Kasumi-1 (cell line): ENCODE data around the gene NFYB.
"Not testable (repeated sequence)": the region's sequence is repeated elsewhere in the genome, so short reads cannot be mapped to it uniquely, and the experiment has no call there.

Experiments
- DNase-seq, 2 experiments: peaks; one replicate each; lab custom pipeline; 2025; lab: John Stamatoyannopoulos, UW

Gene NFYB

DNA sequence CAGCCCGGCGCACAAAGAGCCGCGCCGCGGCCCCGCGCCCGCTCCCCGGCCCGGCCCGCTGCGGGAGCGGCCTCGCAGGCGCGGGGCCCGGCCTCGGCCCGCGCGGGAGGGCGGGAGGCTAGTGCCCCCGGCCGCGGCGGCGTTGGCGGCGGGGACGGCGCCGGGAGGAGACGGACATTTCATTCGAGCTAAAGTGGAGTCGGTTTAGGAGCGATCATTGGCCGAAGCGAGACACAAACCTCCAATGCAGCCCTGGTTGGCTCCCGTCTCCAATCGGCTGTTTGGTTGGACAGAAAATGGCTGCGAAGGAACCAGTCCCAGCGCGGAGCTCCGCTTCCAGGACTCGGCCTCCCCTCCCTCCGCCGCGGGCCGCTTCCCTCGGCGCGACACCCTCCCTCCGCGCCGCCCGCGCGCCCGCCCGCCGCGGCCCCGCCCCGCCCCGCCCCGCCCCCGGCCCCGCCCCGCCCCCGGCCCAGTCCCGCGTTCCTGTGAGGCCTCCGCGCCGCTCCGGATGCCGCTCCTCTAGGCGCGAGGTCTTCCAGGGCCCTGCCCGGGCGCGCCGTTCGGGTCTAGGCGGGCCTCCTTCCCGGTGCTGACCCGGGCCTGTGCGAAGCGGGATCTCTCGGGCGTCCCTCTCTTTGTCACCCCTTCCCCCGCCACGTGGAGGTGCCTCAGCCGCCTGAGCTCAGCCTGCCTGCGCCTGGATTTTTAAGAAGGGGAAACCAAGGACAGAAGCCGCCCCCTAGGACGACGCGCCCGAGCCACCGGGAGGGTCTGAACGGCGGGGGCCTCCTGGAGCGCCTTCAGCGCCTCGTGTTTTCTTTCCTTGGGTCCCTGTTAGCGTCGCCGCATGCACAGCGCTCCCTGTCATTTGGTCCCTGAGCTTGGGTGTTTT lies at the start of gene NFYB:
Gene NFYB (minus strand): TSS at position 309 of the 895 bp plus-strand sequence. CDS start 2,757 bp downstream, outside the sequence.
- DNase-seq, result peak; percentile 95 to 97

DNA sequence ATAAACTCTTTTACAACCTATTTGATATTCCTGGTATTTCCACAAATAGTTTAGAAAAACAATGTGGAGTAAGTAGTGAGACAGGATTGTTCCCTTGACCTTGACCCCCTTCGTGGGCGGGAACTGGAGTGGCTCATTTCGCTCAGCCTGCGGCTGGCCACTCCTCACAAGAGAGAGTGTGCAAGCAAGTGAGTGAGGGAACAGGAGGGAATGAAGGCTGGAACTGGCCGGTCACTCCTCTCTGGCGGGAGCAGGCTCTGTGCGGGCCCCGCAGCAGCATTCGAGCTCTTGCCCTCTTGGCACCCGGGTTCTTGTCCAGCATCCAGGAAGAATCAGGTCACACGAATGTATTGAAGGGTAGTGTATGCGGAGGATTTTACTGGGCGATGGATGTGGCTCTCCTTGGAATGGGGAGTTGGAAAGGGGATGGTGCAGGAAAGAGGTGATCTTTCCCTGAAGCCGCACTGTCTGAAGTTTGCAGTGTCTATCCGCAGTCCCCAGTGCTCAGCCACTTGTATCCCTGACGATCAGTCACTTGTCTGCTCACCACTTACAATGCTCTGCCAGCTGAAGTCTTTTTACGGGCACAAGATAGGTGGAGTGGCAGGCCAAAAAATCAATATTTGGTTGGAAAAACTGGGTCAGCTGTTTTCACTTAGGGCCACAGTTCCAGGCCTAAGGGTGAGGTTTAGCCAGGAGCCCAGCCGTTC lies 49.6 kb upstream of the NFYB start:
- no peak for DNase-seq

DNA sequence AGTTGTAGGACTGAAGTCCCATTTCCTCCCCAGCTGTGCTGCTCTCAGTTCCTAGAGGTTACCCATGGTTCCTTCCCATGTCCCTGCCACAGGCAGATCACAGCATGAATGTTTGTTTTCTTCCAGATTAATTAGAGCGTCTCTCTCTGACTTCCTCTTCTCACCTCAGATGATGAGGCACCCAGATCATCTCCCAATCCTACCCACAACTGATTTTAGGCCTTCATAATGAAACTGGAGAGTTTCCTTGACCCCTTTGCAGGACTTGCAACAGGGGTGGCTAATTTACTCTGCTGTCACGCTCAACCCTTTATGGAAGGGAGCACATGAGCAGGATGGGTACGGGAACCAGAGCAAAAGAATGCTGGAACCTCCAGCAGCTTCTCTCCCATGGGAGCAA lies 45.4 kb upstream of the NFYB start:
- DNase-seq, result no peak

DNA sequence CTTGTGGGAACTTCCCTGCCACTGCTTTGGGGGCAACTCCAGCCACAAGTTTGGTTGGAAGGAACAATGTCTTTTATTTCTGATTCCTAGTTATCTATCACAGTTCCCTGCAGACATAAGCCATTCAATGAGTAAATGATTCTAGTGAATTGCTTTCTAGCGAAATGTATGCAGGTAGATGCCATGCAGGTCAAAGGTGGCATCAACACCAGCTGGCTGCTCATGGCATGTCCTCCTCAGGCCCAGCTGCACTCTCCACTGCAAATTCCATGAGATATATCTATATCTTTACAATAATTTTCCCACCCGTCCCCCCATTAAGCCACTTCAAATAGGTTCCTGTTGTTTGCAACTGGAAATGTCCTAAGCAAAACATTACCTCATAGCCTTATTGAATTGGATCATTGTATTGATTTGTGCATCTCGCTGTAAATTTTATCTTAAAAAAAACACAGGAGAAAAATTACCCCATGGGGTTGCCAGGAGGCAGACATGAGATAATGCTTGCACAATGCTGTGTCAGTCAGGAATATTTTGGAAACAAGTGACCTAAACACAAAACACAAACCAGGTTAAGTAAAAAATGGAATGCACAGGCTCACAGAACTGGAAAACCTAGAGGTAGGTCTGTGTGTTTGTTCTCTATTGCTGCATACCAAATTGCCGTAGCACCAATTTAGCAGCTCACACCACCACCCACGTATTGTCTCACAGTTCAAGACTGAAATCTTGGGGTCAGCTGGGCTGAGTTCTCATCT lies 44.8 kb upstream of the NFYB start:
- DNase-seq, result no peak

DNA sequence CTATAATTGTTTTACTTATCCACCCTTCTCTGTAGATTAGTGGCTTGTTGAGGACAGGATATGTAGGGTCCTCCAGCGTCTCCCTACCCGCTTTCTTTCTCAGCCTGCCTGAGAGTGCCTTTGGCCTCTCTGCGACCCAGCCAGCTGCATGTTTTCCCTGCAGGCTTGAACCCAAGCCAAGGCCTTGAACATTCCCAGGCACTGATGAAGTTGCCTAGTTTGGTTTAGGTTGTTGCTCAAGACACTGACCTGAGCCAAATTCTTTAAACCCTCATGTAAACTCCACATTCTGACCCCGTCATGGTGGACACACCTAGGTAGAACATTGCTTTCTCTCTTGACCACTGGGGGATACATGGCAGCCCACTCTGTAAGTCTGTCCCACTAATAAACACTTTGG lies 44.1 kb upstream of the NFYB start:
- DNase-seq, result no peak

DNA sequence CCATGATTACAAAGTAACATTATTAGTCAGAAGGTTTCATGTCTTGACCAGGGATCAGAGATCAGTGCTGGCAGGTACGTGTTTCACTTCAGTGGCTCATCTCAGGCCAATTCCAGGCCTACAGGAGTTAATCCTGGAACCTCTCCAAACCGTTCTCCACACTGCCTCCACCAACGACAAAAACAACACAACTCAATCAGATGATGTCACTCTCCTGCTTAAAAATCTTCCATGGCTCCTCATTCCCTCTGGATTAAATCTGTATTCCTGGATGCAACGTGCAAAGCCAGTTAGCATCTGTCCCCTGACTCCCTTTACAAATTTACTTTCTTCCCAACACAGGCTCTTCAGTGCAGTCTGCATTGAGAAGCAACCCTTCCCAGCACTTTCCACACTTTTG lies 43.3 kb upstream of the NFYB start:
- DNase-seq, result no peak

DNA sequence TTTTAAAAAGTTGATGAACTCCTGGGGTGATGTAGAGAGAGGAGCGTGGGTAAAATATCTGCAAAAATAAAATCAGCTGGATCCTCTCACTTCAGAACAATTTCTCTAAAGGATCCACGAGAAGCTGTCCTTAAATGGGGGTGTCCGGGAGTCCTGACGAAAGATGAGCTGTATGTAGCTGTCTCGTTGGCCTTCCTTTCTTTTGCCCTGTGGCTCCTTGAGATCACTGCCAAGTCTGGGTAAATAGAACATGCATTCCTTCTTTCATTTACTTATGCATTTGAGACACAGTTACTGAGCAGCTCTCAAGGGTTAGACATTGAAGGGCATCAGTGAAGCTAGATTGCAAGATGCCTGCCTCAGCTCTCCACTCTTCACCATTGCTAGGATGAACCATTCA lies 42.4 kb upstream of the NFYB start:
- no peak for DNase-seq

DNA sequence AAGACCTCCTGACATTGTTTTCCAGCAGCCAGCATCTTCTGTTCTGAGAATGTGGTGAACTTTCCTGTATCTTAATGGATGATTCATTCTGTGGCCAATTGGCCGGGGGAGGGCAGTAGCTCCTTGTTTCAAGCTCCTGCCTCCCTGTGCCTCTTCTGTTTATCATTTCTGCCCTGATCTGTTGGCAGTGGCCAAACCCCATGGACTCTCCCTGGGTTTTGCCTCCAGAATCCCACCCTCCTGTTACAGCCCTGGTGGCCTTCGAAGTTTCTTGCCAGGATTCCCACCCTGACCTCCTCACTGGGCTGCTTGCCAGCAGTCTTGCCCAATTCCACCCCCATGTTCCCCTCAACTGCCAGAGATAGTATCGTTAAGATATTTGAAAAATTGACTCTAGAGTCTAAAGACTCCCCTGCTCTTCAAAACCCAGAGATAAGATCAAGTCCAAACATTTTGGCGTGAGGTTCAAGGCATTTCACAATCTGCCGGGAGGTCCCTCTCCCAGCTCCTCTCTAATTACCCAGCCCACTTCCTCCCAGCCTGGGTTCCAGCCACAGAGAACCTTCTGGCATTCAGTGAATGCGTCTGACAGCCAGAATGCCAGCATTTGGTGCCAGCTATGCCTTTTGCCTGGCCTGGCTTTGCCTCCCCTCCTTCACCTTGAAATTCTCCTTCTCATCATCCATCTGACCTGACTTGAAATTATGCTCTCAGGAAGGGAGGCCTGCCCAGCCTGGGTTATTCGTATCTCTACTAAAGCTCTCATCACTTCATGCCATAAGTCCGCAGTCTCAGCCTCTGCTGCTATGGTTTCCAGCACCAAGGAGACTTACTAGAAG lies 39.9 kb upstream of the NFYB start:
- DNase-seq, result peak; percentile 74

DNA sequence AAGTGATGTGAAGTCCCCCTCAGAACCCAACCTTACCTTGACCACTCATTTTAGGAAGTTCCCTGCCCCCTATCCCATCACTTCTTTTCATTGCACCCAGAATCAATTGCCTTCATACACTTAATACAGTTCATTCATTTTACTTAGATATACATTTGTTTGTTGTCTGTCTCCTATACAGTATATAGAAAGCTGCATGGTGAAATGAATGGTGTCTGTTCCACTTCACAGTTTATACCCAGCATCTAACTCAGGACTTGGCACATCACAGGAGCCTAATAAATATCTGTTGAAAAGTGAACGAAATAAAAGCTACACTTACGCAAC lies 39.3 kb upstream of the NFYB start:
- DNase-seq, result no peak

DNA sequence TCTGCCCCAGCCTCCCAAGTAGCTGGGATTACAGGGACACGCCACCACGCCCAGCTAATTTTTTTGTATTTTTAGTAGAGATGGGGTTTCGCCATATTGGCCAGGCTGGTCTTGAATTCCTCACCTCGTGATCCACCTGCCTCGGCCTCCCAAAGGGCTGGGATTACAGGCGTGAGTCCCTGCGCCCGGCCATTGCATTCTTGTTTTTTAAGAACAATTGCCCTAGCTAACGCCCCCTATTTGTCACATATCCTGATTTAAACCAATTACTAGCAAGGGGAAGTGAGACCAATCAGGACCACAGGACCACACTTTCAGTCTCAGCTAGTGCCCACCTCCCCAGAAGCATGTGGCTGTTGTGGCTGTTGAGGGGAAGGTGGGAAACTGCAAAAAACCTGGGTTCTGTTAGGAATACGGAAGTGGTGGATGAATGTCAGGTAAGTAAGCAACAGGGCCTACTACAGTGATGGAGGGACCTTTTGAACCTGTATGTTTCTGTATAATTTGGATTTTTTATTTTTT lies 37.8 kb upstream of the NFYB start:
- DNase-seq, result no peak

DNA sequence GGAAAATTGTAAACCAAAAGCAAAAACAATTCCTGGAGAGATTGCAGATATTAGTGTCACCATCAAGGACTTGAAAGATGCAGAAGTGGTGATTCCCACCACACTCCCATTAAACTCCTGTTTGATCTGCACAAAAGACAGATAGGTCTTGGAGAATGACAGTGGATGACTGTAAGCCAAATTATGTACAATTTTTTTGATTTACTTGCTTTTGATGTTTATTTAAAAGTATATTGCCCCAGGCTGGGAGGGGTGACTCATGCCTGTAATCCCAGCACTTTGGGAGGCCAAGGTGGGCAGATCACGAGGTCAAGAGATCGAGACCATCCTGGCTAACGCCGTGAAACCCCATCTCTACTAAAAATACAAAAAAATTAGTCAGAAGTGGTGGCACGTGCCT lies 35.8 kb upstream of the NFYB start:
- not testable (repeated sequence) for DNase-seq

DNA sequence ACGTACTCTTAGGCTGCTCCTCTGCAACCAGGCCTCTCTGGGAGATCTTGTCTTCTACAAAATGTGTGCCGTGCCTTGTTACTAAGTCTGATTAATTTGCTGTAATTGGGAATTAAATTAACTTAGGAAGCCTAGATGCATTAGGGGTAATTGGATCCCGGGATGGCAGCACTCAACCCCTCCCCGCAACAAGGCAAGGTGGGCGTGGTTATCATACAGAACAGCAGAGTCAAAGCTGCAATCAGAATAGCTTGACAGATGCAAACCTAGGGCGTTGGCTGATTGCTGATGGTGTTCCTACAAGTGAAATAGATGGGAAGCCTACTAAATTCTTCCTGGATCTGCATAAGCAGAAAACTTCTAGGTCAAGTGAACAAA lies 34.5 kb upstream of the NFYB start:
- DNase-seq, result no peak

DNA sequence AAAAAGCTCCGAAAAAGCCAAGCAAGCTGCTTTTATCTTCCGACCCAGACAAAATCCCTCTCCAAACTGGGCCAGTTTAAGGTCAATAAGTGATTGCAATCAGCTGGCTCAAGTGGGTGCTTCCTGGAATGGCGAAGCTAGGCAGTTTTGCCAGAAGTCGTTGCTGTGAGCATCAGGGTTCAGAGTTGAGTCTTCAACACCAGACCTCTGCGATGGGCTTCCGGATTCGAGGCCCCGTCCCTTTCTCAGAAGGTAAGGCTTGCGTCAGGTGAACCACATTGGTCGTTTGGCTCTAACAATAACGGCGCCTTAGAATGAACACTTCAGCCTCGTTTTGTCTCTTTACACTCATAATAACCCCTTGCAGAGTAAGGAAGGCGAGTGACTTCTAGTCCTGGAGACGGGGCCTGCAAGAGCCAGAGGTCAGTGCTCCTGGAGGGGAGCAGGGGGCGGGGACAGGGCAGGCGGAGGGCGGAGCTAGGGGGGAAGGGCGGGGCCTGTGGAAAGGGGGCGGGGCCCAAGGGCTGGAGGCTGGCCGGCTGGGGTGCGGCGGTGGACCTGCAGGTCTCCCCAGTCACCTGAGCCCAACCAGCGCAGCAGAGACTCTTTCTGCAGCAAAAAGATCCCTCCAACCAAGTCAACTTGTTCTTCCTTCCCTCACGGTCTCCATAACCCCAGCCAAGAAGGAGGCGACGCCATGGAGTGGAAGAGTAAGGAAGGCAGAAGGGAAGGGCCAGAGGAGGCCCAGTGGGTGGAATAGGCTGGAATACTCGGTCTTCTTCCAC lies 34.0 kb upstream of the NFYB start:
- no peak for DNase-seq

DNA sequence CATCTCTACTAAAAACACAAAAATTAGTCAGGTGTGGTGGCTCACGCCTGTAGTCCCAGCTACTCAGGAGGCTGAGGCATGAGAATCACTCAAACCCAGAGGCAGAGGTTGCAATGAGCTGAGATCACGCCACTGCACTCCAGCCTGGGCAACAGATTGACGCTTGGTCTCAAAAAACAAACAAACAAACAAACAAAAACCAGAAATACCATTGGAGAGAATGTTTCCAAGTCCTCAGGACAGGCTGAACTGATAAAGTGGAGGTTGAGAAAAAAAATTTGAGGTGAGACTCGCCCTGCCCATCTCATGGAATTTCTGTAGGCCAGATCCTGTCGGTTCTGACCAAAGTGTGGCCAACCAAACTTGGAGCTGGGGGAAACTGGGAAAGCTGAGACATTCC lies 30.6 kb upstream of the NFYB start:
- no peak for DNase-seq

DNA sequence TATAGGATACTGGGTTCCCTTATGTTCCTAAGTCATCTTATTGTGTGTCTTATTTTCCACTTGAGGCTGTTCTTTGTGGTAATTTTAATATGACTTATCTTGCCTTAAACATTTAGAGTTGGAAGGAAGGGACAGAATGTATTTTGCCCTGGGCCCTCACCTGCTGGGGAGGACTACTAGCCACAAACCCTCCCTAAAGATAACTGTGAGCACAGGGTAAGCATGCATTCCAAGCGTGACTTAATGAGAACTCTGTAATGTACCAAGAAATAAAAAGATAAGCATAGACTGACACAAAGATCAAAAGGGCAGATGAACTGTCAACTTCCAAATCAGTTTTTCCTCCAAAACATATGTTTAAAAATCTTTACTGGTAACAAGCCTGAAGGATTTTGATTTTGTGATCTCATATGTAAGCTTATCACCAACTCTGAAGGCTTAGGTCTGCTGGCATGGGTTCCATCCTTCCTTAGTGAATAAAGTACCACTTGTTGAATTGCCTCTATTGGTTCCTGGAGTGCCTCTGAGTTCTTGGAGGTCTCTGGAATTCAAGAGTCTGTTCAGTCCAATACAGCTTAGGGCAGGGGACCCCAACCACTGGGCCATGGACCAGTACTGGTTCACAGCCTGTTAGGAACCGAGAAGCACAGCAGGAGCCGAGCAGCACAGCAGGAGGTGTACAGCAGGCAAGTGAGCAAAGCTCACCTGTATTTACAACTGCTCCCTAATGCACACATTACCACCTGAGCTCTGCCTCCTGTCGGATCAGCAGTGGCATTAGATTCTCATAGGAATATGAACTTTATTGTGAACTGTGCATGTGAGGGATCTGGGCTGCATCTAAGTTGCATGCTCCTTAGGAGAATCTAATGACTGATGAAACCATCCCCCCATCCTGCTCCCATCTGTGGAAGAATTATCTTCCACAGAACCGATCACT lies 29.8 kb upstream of the NFYB start:
- no peak for DNase-seq

DNA sequence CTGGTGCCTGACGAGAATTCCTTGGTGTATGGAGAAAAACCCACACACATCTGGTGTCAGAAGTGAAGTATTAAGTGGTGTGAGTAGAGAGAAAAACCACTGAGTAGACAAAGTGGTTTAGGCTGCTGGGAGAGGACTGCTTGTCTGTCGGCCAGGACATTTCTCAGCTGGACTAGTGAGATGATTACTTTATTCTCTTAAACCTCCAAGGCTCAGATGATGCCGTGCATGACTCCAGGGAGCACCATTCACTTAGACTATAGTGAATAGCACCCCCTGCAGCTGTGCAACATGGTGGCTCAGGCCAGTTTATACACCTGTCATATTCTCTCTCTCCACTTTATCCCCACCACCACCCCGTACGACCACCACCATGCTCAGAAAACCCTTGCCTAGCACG lies 28.5 kb upstream of the NFYB start:
- DNase-seq, result no peak

DNA sequence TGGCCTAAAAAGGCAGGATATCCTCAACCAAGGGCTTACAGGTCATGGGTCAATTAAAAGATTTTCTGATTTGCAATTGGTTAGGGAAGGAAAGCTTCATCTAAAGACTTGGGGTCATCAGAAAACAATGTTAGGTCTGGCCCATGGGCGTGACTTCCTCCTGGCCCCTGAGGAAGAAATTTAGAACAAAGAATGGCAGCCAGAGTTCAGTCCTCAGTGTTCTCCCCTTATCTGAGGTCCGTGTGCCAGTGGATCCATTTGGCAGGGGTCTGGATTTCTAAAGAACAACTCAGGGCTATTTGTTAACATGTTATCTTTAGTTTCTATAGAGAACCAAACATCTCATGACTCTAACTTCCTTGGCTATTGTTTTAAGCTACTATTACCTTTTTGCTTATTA lies 27.8 kb upstream of the NFYB start:
- no peak for DNase-seq

DNA sequence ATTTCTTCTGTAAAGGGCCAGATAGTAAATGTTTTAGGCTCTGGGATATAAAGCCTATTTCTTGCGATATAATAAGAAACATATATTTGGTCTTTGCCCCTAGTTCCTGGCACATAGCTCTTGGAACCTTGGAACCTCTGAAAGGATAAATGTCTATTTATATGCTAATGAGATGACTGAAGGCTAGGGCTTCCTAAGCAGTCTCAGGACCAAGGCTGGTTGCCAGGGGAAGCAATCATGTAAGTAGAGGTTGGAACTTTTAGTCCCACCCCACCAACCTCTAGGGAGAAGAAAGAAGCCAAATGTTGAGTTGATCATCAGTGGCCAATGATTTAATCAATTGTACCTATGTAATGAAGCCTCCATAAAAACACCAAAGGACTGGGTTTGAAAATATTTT lies 26.6 kb upstream of the NFYB start:
- DNase-seq, result no peak

DNA sequence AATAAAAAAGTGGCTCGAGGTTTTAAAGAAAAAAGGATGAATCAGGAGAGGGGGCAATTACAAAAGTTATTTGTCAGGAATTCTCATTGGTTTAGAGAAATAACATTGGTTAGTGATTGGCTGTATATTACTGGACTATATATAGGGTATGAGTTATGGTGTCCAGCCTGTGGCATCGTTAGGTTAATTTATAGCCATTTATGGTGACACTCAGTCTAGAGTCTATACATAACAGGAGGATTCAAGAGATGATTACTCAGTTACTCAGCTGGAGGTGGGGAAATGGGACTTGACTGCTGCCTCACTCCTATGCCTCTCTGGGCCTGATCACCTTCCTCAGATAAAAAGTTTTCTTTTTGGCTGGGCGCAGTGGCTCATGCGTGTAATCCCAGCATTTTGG lies 25.6 kb upstream of the NFYB start:
- DNase-seq, result no peak

DNA sequence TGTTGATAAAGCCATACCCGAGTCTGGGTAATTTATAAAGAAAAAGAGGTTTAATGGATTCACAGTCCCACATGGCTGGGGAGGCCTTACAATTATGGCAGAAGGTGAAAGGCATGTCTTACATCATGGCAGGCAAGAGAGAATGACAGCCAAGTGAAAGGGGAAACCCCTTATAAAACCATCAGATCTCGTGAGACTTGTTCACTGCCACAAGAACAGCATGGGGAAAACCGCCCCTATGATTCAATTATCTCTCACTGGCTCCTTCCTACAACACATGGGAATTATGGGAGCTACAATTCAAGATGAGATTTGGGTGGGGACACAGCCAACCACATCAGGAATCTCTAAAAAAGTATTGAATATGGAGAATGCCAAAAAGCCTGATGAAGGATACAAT lies 25.0 kb upstream of the NFYB start:
- DNase-seq, result not testable (repeated sequence)
